GM20431 (cell line): ENCODE data around the gene CTSK.

ENCODE experiments used
- in situ Hi-C: fragments of 300-500 bp; cut with MseI, MboI; formaldehyde crosslinking; loops from one replicate; pipeline ENCODE4 v1.15.0; 2020; ENCODE audit warnings: low sequenced_read_pairs; ENCODE audit not compliant: unreplicated experiment

CTSK gene

GRCh38 chr1:150764617-150765101 lies 43.4 kb downstream of the CTSK start:
- in situ Hi-C loops = no loop called here

- in situ Hi-C loops = no loop called here
Observed at GRCh38 chr1:150763018-150763417, 45.0 kb downstream of the CTSK start.

GRCh38 chr1:150762552-150762951 lies 45.5 kb downstream of the CTSK start:
- in situ Hi-C loops = no loop called here

GRCh38 chr1:150761801-150762200 lies 46.3 kb downstream of the CTSK start:
- in situ Hi-C loops = no loop called here

GRCh38 chr1:150760013-150760412 lies 48.0 kb downstream of the CTSK start:
- in situ Hi-C loops = no loop called here

GRCh38 chr1:150753416-150753815 lies 54.6 kb downstream of the CTSK start:
- in situ Hi-C loops = no loop called here

- in situ Hi-C loops = no loop called here
Observed at GRCh38 chr1:150751443-150751842, 56.6 kb downstream of the CTSK start.

GRCh38 chr1:150749720-150750311 lies 58.2 kb downstream of the CTSK start:
- in situ Hi-C loops = no loop called here

- in situ Hi-C loops = no loop called here
Observed at GRCh38 chr1:150748878-150749719, 59.0 kb downstream of the CTSK start.
